ENCODE measurements around the gene GJA10.
"Not testable (repeated sequence)": the region's sequence is repeated elsewhere in the genome, so short reads cannot be mapped to it uniquely, and the experiment has no call there.

The GJA10 gene

GRCh38 chr6:89894169-89894568, at the start of gene GJA10:
TSS of gene GJA10 (plus strand) at chr6:89894469. CDS start at chr6:89894469, 0 bp downstream.
- DNase-seq = no peak

- DNase-seq = not testable (repeated sequence)
These were observed 46.8 kb upstream of the GJA10 start for GRCh38 chr6:89847513-89847912.

- no peak for DNase-seq
These were observed 41.2 kb upstream of the GJA10 start for GRCh38 chr6:89853068-89853467.

- no peak for DNase-seq
These were observed 36.2 kb upstream of the GJA10 start for GRCh38 chr6:89858041-89858440.

GRCh38 chr6:89859744-89860143, 34.5 kb upstream of the GJA10 start:
- DNase-seq = no peak

- DNase-seq = no peak
These were observed 32.0 kb upstream of the GJA10 start for GRCh38 chr6:89862273-89862672.

GRCh38 chr6:89862698-89863097, 31.6 kb upstream of the GJA10 start:
- no peak for DNase-seq

GRCh38 chr6:89866024-89866678, 28.1 kb upstream of the GJA10 start:
- no peak for DNase-seq

- no peak for DNase-seq
These were observed 20.5 kb upstream of the GJA10 start for GRCh38 chr6:89873721-89874120.

GRCh38 chr6:89874438-89874837, 19.8 kb upstream of the GJA10 start:
- DNase-seq = no peak

- no peak for DNase-seq
These were observed 7.7 kb upstream of the GJA10 start for GRCh38 chr6:89886378-89887120.

GRCh38 chr6:89887452-89888137, 6.7 kb upstream of the GJA10 start:
- DNase-seq = no peak

- no peak for DNase-seq
These were observed 6.1 kb upstream of the GJA10 start for GRCh38 chr6:89888138-89888514.

- no peak for DNase-seq
These were observed 5.4 kb upstream of the GJA10 start for GRCh38 chr6:89888871-89889270.

- DNase-seq = not testable (repeated sequence)
These were observed 3.3 kb upstream of the GJA10 start for GRCh38 chr6:89890845-89891528.

GRCh38 chr6:89892577-89892976, 1.7 kb upstream of the GJA10 start:
- DNase-seq = not testable (repeated sequence)

- no peak for DNase-seq
These were observed 1.1 kb downstream of the GJA10 start for GRCh38 chr6:89895276-89895874.

- DNase-seq = not testable (repeated sequence)
These were observed 16.0 kb downstream of the GJA10 start for GRCh38 chr6:89910001-89910901.

- no peak for DNase-seq
These were observed 16.6 kb downstream of the GJA10 start for GRCh38 chr6:89910902-89911240.

GRCh38 chr6:89916136-89916920, 22.1 kb downstream of the GJA10 start:
- no peak for DNase-seq

- DNase-seq = no peak
These were observed 22.9 kb downstream of the GJA10 start for GRCh38 chr6:89917216-89917615.

All from NCI-H187 treated with DMSO at 0.1 percent for 48 hours (cell line).